ENCODE measurements around the gene NRAS. TPM values are rescaled to one million over a fixed set of nuclear protein-coding genes. Genes with fewer than 3 reads are reported as not detected.
"Not testable (repeated sequence)": the region's sequence is repeated elsewhere in the genome, so short reads cannot be mapped to it uniquely, and the experiment has no call there.

NRAS gene
- polyA plus RNA-seq (ENCODE audit: low read depth in 6 of 6): 10 to 100 TPM; 36.5 to 53.8 (median 46.8) TPM

DNA sequence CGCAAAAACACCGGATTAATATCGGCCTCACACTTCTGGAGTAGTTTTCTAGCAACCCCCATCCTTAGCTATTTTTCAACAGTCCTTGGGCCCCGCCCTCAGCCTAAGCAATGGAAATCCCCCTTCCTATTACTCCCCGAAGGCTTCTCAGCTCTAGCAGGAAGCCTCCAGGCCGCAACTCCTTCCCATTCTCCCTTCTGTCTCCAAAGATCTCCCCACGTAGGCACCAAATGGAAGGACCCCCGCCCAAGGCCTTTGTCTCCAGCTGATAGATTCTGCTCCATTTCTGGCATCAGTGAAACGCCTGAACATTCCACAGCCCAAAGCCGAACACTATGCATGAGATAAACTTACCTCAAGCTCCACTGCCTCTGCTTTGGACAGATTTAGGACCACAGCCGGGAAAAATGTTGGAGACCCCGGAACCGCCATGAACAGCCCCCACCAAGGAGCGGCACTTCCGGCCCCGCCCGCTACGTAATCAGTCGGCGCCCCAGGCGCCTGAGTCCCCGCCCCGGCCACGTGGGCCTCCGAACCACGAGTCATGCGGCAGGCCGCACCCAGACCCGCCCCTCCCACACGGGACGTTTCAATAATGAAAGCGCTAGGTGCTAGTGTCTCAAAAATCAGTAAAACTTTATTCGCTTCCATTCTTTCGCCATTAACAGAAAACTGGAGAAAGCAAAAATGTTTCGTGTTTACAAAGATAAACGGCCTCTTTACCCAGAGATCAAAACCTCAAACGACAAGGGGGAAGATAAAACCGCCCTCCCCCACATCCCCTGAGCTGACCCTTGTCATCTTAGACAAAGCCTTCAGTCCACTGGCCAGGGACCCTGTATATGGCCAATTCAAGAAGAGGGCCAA, at the start of gene NRAS:
TSS of gene NRAS (minus strand) at position 468 of the 867 bp plus-strand sequence. CDS start 611 bp downstream, outside the sequence.
- H3K27ac Mint-ChIP-seq: peak within 1 kb of the TSS; percentile 99 to 100 (median 100)
- ATAC-seq (ENCODE audit: low read depth in 2 of 2) (peak; percentile 93 to 95), DNase-seq (peak; percentile 94)
- peaks cover 26 to 27% of the 10 kb centered on the region in 2 donors for H3K36me3 Mint-ChIP-seq
- H3K27me3 Mint-ChIP-seq: no peaks in the 10 kb centered on the region
- peak within 1 kb of the TSS; percentile 89 to 99 (median 98) for H3K4me3 Mint-ChIP-seq
- peaks cover 12 to 27% (median 15%) of the 10 kb centered on the region in 3 donors for H3K4me1 Mint-ChIP-seq
- no peaks in the 10 kb centered on the region for H3K9me3 Mint-ChIP-seq

DNA sequence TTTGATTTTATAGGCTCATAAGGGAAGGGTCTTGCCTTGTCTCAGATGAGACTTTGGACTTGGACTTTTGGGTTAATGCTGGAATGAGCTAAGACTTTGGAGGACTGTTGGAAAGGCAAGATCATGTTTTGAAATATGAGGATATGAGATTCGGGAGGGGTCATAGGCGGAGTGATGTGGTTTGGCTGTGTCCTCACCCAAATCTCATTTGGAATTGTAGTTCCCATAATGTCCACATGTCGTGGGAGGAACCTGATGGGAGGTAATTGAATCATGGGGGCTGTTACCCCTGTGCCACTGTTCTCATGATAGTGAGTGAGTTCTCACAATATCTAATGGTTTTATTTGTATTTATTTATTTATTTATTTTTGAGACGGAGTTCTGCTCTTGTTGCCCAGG, 48.1 kb upstream of the NRAS start:
- peaks cover 3 to 9% (median 6%) of the 10 kb centered on the region in 7 donors for H3K9me3 Mint-ChIP-seq
- peaks cover 0 to 3% (median 0%) of the 10 kb centered on the region in 3 donors for H3K4me1 Mint-ChIP-seq
- H3K36me3 Mint-ChIP-seq: peaks cover 5 to 9% of the 10 kb centered on the region in 2 donors
- no peak for ATAC-seq (ENCODE audit: low read depth in 2 of 2)
- H3K27me3 Mint-ChIP-seq: peaks cover 0 to 7% (median 0%) of the 10 kb centered on the region in 3 donors
- H3K27ac Mint-ChIP-seq: no peak overlapping the region
- H3K4me3 Mint-ChIP-seq: no peak overlapping the region
- no peak for DNase-seq

DNA sequence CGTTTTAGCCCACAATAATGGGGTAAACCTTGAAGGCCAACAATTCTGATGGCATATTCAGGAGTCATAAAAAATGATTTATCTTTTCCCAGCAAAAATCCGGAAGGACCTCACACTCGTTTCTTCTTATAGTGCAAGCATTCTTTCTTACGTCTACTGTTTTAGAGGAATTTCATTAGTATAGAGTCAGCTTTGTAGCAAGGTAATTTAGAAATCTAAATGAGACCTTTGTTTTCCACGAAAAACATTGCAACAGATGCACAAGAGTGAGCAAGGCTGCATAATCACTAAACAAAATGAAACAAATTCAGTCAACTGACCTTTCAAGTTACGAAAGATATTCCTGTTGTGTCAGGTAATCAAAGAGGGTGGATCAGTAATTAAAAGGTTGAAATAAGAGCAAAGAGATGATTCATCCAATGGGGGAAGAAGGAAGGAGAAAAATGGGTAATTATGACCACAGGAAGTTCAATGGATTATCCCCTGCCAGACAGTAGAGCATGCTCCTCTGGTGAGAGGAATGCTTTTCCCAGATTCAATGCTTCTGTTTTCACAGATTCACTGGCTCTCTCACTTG, 41.8 kb upstream of the NRAS start:
- Mint-ChIP-seq H3K9me3 (peaks cover 1 to 9% (median 5%) of the 10 kb centered on the region in 7 donors), H3K4me3 (peak overlapping the region; percentile 97 to 100 (median 100)), H3K4me1 (peaks cover 39 to 48% (median 48%) of the 10 kb centered on the region in 3 donors), H3K27me3 (peaks cover 0 to 6% (median 0%) of the 10 kb centered on the region in 3 donors), H3K27ac (peak overlapping the region; percentile 99 to 100 (median 100)), H3K36me3 (peaks cover 0 to 14% of the 10 kb centered on the region in 2 donors)
- DNase-seq (no peak), ATAC-seq (ENCODE audit: low read depth in 2 of 2) (no peak)

DNA sequence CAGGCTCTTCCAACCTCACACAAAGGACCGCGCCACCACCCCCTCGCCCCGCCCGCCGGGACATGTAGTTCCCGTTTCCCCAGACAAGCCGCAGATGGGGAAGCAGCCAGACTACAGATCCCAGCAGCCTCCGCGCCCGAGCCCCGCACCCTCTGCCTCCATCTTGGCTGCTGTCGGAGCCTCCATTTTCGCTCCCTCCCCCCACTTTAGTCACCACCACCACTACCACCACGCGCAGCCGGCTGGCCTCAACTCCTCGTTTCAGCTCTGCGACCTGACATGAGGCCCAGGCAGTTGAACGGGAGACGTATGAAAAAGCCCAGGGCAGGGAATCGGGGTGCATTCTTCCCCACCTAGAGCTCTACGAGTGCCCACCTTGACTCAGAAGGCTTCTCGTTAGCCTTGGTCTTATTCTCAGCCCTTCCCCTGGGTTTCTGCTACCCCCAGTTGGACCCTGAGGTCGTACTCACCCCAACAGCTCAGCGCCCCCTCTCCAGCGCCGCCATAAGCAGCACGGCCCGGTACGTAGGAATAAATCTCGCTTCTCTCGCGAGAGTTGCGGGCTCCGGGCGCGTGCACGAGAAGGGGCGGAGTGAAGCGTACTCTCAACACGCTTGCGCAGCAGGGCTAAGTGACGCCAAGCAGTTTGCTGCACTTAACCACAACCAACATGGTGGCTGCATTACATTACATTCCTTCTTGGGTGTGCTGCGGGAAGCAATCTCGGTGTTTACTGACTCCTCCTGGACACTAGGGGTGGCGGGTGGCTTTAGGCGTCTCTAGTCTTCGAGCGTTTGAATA, 41.1 kb upstream of the NRAS start, which contains the start of gene CSDE1:
TSS of gene CSDE1 (minus strand) at position 530 of the 801 bp plus-strand sequence. CDS start 18,094 bp downstream, outside the sequence.
- DNase-seq (peak; percentile 96), ATAC-seq (ENCODE audit: low read depth in 2 of 2) (peak; percentile 87 to 88)
- H3K27ac Mint-ChIP-seq: peak within 1 kb of the TSS; percentile 99 to 100 (median 100)
- H3K4me1 Mint-ChIP-seq: peaks cover 39 to 54% (median 48%) of the 10 kb centered on the region in 3 donors
- H3K9me3 Mint-ChIP-seq: peaks cover 0 to 5% (median 0%) of the 10 kb centered on the region in 7 donors
- H3K27me3 Mint-ChIP-seq: no peaks in the 10 kb centered on the region
- peaks cover 0 to 8% of the 10 kb centered on the region in 2 donors for H3K36me3 Mint-ChIP-seq
- H3K4me3 Mint-ChIP-seq: peak within 1 kb of the TSS; percentile 97 to 100 (median 100)

DNA sequence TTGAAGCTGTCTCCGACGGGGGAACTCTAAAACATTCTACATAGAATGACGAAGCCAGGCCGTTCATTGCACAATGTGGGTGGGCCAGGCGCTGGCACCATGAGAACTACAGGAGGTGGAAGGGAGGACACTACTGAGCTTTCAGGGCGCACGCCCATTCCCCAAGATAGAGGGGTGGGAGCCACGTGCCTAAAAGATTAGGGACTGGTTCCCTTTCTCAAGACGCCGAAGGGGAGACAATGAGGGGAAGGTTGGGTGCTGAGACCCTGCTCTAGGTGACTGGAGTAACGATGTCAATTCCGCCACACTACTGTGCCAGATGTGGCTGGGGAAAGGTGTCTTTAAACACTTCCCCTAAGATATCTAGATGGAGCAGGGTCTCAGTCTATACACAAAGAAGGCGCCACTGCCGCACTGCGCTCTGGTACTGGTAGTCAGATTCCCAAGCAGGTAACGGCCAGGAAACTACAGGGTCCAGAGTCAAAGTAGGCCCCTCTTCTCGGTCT, 40.4 kb upstream of the NRAS start:
- ATAC-seq (ENCODE audit: low read depth in 2 of 2) (no peak), DNase-seq (no peak)
- peaks cover 45 to 61% (median 55%) of the 10 kb centered on the region in 3 donors for H3K4me1 Mint-ChIP-seq

DNA sequence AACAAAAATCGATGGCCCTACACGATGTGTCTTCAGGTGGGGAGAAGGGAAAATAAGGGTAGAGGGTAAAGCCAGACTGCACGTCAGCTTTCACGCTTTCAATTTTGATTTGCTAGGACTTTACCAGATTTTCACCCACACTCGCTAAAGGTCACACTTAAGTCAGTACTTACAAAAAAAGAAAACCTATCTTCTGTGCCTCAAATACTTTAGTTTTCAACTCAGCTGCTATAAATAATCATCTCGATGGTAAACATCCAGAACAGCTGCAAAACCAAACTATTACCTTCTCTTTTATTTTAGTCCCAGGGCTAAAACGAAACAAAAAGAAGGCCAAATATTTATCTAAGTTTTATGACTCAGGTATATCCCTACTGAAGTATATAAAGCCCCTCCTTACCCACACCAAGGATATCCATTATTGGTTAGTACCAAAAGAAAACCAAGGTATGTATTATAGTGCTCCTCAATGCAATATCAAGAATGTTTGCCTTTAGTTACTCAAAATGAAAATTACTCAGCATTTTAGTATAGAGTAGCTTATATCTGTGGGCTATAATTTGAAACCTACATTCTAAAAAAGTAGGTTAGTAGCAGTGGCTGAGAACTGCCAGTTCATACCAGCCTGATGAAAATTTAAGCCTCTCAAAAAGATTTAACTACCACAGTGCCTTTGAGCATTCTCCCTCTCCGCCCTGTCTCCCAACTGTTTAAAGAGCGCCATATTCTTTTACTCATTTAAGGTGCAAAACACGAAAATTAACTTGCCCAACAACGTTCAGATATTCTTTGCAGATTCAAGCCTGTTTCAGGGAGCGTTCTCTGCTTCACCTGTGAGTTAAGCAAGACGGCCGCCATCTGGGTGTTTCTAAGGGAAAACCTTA, 39.7 kb upstream of the NRAS start:
- Mint-ChIP-seq H3K4me1 (peaks cover 52 to 69% (median 62%) of the 10 kb centered on the region in 3 donors), H3K36me3 (peaks cover 0 to 8% of the 10 kb centered on the region in 2 donors), H3K27me3 (no peaks in the 10 kb centered on the region), H3K4me3 (peak overlapping the region; percentile 97 to 100 (median 100)), H3K27ac (peak overlapping the region in 5 of 6 donors; percentile 58 to 100 (median 99)), H3K9me3 (peaks cover 0 to 5% (median 0%) of the 10 kb centered on the region in 7 donors)
- ATAC-seq (ENCODE audit: low read depth in 2 of 2): no peak
- DNase-seq: no peak

More for the DNA sequence above, 40.4 kb upstream of the NRAS start:
- Mint-ChIP-seq H3K4me3 (peak overlapping the region; percentile 97 to 100 (median 100)), H3K9me3 (peaks cover 0 to 5% (median 0%) of the 10 kb centered on the region in 7 donors), H3K36me3 (peaks cover 0 to 8% of the 10 kb centered on the region in 2 donors), H3K27ac (peak overlapping the region; percentile 99 to 100 (median 100)), H3K27me3 (no peaks in the 10 kb centered on the region)

DNA sequence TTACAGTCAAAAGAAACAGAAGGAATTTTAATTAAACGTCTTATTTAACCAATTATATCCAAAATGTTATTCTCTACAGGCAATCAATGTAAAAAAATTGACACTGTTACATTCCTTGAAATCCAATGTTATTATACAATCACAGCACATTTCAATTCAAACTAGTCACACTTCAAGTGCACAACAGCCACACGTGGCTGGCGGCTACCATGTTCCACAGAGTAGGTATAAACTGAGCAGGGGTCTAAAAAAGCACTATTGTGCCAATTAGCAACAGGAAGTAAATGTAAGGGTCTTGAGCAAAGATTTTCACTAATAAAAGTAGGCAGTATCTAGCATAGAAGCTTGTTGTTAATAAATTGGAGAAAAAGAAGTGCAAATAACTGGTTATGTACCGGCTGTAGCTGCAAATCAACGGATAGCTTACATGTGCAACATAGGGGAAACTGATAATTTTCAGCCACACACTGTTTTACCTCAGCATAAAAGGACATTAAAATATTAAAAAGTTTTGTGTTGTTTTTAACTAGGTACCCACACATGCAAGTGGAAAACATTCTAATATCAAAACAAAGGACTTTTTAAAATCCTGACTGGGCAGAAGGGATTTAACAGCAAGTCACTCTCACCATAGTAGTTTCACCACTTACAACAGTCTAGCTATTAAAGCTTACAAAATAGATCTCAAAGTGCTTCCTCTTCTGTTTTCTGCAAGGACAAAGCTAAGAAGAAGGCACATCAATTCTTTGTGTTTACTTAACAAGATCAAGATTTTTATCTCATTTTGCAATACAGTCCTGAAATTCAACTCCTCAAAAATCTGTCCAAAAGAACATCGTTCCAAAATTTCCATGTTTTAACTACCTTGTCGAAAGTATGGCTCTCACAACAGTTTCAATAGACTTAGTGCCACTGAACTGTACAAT, 38.7 kb upstream of the NRAS start:
- peak overlapping the region; percentile 33 to 100 (median 98) for H3K4me3 Mint-ChIP-seq
- H3K9me3 Mint-ChIP-seq: peaks cover 0 to 5% (median 0%) of the 10 kb centered on the region in 7 donors
- H3K36me3 Mint-ChIP-seq: peaks cover 0 to 8% of the 10 kb centered on the region in 2 donors
- no peaks in the 10 kb centered on the region for H3K27me3 Mint-ChIP-seq
- H3K27ac Mint-ChIP-seq: peak overlapping the region in 4 of 6 donors; percentile 14 to 100 (median 51)
- H3K4me1 Mint-ChIP-seq: peaks cover 58 to 78% (median 72%) of the 10 kb centered on the region in 3 donors
- ATAC-seq (ENCODE audit: low read depth in 2 of 2) (no peak), DNase-seq (no peak)

DNA sequence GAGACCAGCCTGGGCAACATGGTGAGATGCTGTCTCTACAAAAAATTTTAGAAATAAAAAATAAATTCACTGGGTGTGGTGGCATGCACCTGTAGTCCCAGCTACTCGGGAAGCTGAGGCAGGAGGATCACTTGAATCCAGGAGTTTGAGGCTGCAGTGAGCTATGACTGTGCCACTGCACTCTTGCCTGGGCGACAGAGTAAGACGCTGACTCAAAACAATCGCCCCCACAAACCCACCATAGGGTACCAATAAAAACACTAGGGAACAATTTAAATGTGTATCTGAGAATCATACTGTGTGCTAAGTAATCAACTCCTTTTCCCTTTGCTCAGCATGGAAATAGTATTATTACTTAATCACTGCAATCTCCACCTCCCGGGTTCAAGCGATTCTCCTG, 37.1 kb upstream of the NRAS start:
- not testable (repeated sequence) for ATAC-seq (ENCODE audit: low read depth in 2 of 2); H3K9me3 Mint-ChIP-seq; H3K27me3 Mint-ChIP-seq; H3K36me3 Mint-ChIP-seq; H3K27ac Mint-ChIP-seq; DNase-seq
- peaks cover 62 to 90% (median 84%) of the 10 kb centered on the region in 3 donors for H3K4me1 Mint-ChIP-seq
- peak overlapping the region in 4 of 8 donors; percentile 42 to 98 (median 58) for H3K4me3 Mint-ChIP-seq

DNA sequence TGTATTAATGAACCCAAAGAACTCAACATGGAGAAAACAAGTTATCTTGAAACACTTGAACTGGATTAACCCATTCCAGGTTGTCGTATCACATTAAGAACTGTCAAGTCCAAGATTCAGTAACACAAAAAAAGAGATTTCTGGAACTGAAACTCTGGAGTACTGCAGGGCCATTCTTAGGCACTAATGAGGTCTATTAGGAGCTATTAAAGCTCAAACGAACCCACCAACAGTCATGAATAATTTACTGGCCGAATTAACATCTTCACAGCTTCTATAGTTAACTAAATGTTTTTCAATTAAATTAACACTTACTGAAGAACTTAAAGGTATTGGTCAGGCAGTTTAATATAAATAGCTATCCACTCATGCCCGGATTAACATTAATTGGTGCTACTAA, 36.6 kb upstream of the NRAS start:
- Mint-ChIP-seq H3K4me3 (peak overlapping the region in 2 of 8 donors; percentile 1 to 69), H3K27me3 (no peaks in the 10 kb centered on the region), H3K36me3 (peaks cover 2 to 3% of the 10 kb centered on the region in 2 donors), H3K4me1 (peaks cover 63 to 91% (median 84%) of the 10 kb centered on the region in 3 donors), H3K27ac (no peak overlapping the region), H3K9me3 (no peaks in the 10 kb centered on the region)
- DNase-seq: no peak
- ATAC-seq (ENCODE audit: low read depth in 2 of 2): no peak

DNA sequence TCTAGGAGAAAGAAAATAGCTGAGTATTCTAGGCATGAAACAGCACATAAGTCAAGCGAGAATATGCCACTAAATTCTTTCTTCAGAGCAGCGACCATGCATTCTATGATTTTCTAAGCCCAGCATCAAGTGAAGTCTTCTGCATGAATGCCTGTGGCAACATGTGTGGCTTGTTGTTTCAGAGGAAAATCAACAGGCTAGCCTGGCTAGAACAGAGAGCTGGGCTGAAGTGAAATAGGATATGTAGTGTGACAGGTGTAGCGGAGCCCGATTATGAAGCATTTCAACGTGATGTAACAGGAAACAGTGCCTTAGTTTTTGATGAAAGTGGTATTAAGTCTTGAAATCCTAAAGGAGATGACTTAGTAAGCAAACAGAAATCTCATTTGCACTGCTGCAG, 34.2 kb upstream of the NRAS start:
- DNase-seq (no peak), ATAC-seq (ENCODE audit: low read depth in 2 of 2) (no peak)
- Mint-ChIP-seq H3K36me3 (peaks cover 0 to 8% of the 10 kb centered on the region in 2 donors), H3K4me1 (peaks cover 57 to 76% (median 67%) of the 10 kb centered on the region in 3 donors), H3K4me3 (peak overlapping the region in 1 of 8 donors; percentile 76), H3K27me3 (no peaks in the 10 kb centered on the region), H3K27ac (no peak overlapping the region), H3K9me3 (no peaks in the 10 kb centered on the region)

DNA sequence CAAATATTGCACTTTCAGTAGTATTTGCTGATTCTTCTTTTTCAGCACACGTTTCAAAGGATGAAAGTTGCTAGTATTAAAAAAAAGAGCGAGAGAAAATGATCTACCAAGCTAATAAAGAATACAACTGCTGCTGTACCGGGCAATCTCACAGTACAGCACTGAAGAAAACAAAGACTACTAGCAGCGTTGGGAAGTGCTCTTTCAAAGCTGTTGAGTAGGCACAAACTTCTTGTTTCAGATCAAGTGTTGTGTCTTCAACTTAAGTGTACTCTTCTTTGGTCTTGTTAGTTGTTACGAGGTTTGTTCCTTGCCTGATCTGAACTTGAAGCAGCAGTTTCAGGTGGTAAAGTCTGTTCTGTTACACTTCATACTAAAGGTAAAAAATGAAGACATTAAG, 33.3 kb upstream of the NRAS start:
- no peaks in the 10 kb centered on the region for H3K27me3 Mint-ChIP-seq
- ATAC-seq (ENCODE audit: low read depth in 2 of 2): no peak
- H3K36me3 Mint-ChIP-seq: peaks cover 0 to 8% of the 10 kb centered on the region in 2 donors
- no peak overlapping the region for H3K4me3 Mint-ChIP-seq
- peaks cover 49 to 71% (median 62%) of the 10 kb centered on the region in 3 donors for H3K4me1 Mint-ChIP-seq
- no peak overlapping the region for H3K27ac Mint-ChIP-seq
- no peak for DNase-seq
- H3K9me3 Mint-ChIP-seq: no peaks in the 10 kb centered on the region

Data from naive B cell (primary cell).